ENCODE results near the gene SUFU. TPM values are rescaled to one million over a fixed set of nuclear protein-coding genes. Genes with fewer than 3 reads are reported as not detected.
A peak's percentile ranks its signal among the peaks of the same experiment; 100 is the strongest.
"Not testable (repeated sequence)": the region's sequence is repeated elsewhere in the genome, so short reads cannot be mapped to it uniquely, and the experiment has no call there.

SUFU gene
- total RNA-seq, 2 donors from 2014 or later, result 6.8 to 10.9 TPM

DNA sequence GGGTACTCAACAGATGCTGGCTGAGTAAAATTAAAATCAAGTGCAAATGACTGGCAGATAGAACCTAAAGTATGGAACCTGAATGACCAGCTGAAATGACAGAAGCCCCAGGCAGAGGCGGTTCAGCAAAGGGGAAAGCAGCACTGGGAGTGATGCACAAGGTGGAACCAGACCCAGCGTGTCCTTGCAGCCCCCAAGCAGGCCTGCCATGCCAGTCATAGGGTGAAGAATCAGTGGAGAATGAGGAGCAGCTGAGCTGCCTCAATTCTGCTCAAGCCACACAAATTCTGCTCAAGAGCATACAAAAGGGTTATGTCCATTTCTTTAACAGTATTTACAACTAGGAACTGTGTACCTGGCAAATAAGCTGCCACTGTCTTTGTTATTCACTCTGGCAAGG, 10.0 kb upstream of the SUFU start:
- ATAC-seq (no peak), DNase-seq (ENCODE audit: low spot score) (no peak)
- Mint-ChIP-seq H3K27me3 (no peaks in the 10 kb centered on the region), H3K4me1 (ENCODE audit: low read depth in 2 of 2) (peaks cover 19 to 20% of the 10 kb centered on the region in 2 donors), H3K36me3 (no peaks in the 10 kb centered on the region), H3K27ac (peak overlapping the region in 1 of 2 donors; percentile 33), H3K9me3 (no peaks in the 10 kb centered on the region), H3K4me3 (no peak overlapping the region)

- Mint-ChIP-seq H3K9me3 (no peaks in the 10 kb centered on the region), H3K27ac (no peak overlapping the region)
- no peak for ATAC-seq
Measured at GRCh38 chr10:102497545-102497944, 6.2 kb upstream of the SUFU start.

DNA sequence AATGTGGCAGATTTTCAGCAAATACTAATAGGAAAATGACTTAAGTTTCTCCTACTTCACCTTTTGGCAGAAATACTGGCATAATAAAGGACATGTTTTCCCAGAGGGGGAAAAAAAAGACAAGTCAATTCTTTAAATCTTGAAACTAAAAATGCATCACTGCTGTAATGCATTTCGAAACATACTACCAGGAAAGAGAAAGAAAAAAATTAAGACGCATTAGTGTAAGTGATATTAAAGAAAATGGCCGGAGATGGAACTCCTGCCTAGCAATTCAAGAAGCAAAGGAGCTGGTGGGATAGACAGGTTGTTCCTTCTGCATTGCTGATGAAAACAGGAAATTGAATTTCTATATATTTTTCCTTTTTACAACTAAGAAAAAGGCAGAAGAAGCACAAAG, 4.4 kb upstream of the SUFU start:
- no peaks in the 10 kb centered on the region for H3K36me3 Mint-ChIP-seq
- DNase-seq (ENCODE audit: low spot score) (no peak), ATAC-seq (no peak)
- peak overlapping the region; percentile 22 for H3K4me3 Mint-ChIP-seq
- H3K27me3 Mint-ChIP-seq, result no peaks in the 10 kb centered on the region
- H3K4me1 Mint-ChIP-seq (ENCODE audit: low read depth in 2 of 2), result peaks cover 12 to 13% of the 10 kb centered on the region in 2 donors
- peak overlapping the region; percentile 8 to 47 for H3K27ac Mint-ChIP-seq
- H3K9me3 Mint-ChIP-seq, result no peaks in the 10 kb centered on the region

More at GRCh38 chr10:102497545-102497944, 6.2 kb upstream of the SUFU start:
- Mint-ChIP-seq H3K4me3 (no peak overlapping the region), H3K36me3 (no peaks in the 10 kb centered on the region), H3K4me1 (ENCODE audit: low read depth in 2 of 2) (peaks cover 23% of the 10 kb centered on the region in 2 donors), H3K27me3 (no peaks in the 10 kb centered on the region)
- DNase-seq (ENCODE audit: low spot score), result no peak

- not testable (repeated sequence) for H3K36me3 Mint-ChIP-seq; H3K9me3 Mint-ChIP-seq; H3K27me3 Mint-ChIP-seq; ATAC-seq; H3K4me3 Mint-ChIP-seq; H3K27ac Mint-ChIP-seq; DNase-seq (ENCODE audit: low spot score)
- H3K4me1 Mint-ChIP-seq (ENCODE audit: low read depth in 2 of 2), result peaks cover 20 to 26% of the 10 kb centered on the region in 2 donors
Measured at GRCh38 chr10:102500686-102501085, 3.1 kb upstream of the SUFU start.

DNA sequence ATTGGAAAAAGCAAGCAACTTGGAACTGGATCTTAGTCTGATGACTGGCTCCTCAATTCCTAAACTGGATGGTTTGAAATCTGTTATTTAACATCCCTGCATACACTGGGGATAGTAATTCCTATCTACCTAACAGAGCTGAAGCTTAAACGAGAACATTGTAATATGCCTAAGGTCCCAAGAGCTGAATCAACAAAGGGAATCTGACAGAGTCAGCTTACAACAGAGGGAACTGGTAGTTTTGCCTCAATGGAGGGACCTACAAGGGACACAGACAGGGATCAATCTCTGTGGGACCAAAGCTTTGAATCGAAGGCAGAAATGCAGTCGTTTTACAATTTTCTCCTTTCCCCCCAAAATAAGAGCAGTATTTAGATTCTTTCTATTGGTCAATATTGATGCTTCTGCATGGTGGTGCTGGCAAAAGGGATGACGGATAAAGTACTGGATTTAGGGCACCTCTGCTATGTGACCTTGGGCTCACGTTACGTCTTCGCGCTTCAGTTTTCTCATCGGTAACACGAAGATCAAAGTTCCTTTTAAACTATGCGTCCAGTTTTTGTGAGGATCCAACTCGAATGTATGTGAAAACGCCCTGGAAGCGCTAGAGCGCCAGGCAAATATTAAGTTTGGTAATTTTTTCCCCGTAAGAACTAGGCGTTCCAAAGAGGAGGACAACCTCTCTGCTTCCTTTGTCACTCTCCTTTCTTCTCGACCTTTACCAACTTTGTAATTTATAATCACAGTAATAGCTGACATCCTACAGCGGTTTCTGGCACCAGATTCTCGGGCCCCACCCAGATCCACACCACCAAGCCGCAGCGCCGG, 2.4 kb upstream of the SUFU start:
- H3K9me3 Mint-ChIP-seq, result no peaks in the 10 kb centered on the region
- no peak for ATAC-seq
- H3K4me1 Mint-ChIP-seq (ENCODE audit: low read depth in 2 of 2), result peaks cover 17 to 26% of the 10 kb centered on the region in 2 donors

GRCh38 chr10:102502029-102502336, 1.8 kb upstream of the SUFU start:
- no peaks in the 10 kb centered on the region for H3K9me3 Mint-ChIP-seq
- H3K27me3 Mint-ChIP-seq, result no peaks in the 10 kb centered on the region
- H3K4me1 Mint-ChIP-seq (ENCODE audit: low read depth in 2 of 2), result peaks cover 17 to 26% of the 10 kb centered on the region in 2 donors
- peak; percentile 89 to 91 for ATAC-seq
- H3K36me3 Mint-ChIP-seq, result no peaks in the 10 kb centered on the region
- H3K4me3 Mint-ChIP-seq, result no peak overlapping the region
- H3K27ac Mint-ChIP-seq, result no peak overlapping the region
- DNase-seq (ENCODE audit: low spot score), result peak; percentile 99

More for the DNA sequence above, 2.4 kb upstream of the SUFU start:
- no peak overlapping the region for H3K27ac Mint-ChIP-seq
- H3K36me3 Mint-ChIP-seq, result no peaks in the 10 kb centered on the region
- DNase-seq (ENCODE audit: low spot score), result no peak
- H3K4me3 Mint-ChIP-seq, result no peak overlapping the region
- no peaks in the 10 kb centered on the region for H3K27me3 Mint-ChIP-seq

DNA sequence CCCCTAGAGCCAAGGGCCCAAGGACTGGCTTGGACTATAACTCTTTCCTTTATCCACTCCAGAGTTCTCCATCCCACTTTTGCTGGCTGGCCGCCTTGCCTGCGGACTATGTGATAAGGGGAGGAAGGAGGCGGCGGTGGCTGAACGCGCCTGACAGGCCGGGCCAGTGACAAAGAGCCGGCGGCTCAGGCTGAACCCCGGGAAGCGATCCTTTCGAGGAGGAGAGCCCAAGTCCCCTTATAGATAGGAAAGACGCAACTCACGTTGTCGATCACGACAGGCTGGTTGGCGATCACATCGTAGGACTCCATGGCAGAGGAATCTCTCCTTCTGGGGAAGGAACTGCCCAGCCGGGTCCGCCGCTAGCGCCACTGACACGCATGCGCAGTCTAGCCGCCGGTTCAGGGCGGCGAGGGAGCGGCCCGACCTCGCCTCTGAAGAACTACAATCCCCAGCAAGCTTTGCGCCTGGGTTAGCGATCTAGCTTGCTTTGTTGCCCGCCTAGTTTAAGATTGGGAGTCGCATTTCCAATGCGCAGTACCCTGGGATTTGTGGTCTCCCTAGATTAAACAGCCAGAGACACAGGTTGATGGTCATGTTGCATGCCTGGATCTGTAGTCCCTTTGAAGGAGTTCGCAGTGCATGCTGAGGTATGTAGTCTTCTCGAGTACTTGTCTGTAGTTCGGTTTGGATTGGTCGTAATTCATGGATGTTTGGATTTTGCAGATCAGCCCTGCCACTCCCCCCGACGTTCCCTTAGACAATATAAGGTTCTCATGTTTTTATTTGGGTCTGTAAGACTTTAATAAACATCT, 1.2 kb upstream of the SUFU start, which contains the start of gene ACTR1A:
Gene ACTR1A, minus strand, starts transcription at position 376 of the 815 bp plus-strand sequence. Its CDS starts 65 bp downstream, at position 311.
- no peak within 1 kb of the TSS for H3K4me3 Mint-ChIP-seq
- no peak within 1 kb of the TSS for H3K27ac Mint-ChIP-seq
- peaks cover 17 to 26% of the 10 kb centered on the region in 2 donors for H3K4me1 Mint-ChIP-seq (ENCODE audit: low read depth in 2 of 2)
- H3K27me3 Mint-ChIP-seq, result no peaks in the 10 kb centered on the region
- H3K9me3 Mint-ChIP-seq, result no peaks in the 10 kb centered on the region
- peak; percentile 93 for DNase-seq (ENCODE audit: low spot score)
- peak; percentile 61 to 77 for ATAC-seq
- no peaks in the 10 kb centered on the region for H3K36me3 Mint-ChIP-seq

DNA sequence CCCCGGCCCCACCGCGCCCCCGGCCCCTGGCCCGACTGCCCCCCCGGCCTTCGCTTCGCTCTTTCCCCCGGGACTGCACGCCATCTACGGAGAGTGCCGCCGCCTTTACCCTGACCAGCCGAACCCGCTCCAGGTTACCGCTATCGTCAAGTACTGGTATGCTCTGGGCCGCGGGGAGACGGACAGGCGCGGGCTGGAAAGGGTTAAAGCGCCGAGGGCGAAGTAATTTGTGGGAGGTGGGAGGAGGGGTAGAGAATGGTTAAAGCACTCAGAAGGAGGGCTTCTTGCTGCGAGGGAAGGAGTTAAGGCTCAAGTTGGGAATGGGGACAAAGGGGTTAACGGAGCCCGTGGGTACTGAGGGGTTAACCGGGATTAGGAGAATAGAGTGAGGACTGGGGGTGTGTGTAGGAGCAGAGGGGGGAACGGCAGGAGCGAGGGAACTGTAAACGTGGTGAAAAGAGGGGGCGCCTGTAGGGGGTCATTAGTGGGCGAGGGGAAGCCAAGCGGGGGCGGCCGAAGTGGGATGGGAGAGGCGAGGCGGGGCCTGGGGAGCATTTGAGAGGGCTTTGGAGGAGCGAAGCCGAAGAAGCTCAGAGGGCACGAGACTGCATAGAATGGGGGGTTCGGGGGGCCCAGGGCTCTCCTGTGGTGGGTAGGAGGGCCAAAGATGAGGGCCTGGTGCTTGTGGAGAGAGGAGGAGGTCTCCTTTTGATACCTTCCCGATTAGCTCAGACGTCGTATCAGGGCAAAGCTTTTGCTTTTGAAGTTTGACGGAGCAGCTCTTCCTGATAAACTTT, 605 bp downstream of the SUFU start:
- H3K4me1 Mint-ChIP-seq (ENCODE audit: low read depth in 2 of 2), result peaks cover 11 to 26% of the 10 kb centered on the region in 2 donors
- H3K27ac Mint-ChIP-seq, result peak overlapping the region in 1 of 2 donors; percentile 80
- no peaks in the 10 kb centered on the region for H3K36me3 Mint-ChIP-seq
- H3K4me3 Mint-ChIP-seq, result no peak overlapping the region
- no peaks in the 10 kb centered on the region for H3K9me3 Mint-ChIP-seq
- ATAC-seq (no peak), DNase-seq (ENCODE audit: low spot score) (no peak)
- no peaks in the 10 kb centered on the region for H3K27me3 Mint-ChIP-seq

- H3K27ac Mint-ChIP-seq, result peak overlapping the region in 1 of 2 donors; percentile 80
- H3K4me3 Mint-ChIP-seq, result no peak overlapping the region
- H3K9me3 Mint-ChIP-seq, result no peaks in the 10 kb centered on the region
- DNase-seq (ENCODE audit: low spot score), result no peak
- no peaks in the 10 kb centered on the region for H3K27me3 Mint-ChIP-seq
- ATAC-seq, result no peak
- H3K4me1 Mint-ChIP-seq (ENCODE audit: low read depth in 2 of 2), result peaks cover 10 to 25% of the 10 kb centered on the region in 2 donors
- no peaks in the 10 kb centered on the region for H3K36me3 Mint-ChIP-seq
Measured at GRCh38 chr10:102504976-102505300, 1.2 kb downstream of the SUFU start.

DNA sequence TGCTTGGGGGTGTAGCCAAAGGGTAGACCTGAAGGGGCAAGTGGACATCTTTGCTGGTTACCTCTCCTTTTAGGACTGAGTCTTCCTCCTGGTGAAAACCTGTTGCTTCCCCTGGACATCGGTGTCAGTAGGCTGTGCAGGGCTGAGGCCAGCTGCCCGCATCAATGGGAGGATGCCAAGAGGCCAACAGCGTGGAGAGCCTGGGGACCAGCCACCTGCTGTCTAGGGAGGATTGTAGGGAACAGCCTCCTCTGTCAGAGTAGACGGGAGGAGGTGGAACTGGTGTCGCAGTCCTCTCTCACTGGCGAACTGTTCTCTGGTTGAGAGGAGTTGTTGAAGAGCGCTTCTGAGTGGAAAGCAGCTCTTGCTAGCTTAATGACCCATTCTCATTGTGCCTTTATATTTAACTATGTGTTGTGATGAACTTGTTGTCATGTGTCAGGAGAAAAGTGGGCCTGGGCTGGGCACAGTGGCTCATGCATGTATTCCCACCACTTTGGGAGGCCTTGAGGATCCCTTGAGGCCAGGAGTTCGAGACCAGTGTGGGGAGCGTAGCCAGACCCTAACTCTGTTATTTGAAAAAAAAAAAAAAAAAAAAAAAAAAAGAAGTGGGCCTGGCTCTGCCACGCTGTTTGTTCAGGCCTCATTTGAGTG, 1.8 kb downstream of the SUFU start:
- no peaks in the 10 kb centered on the region for H3K9me3 Mint-ChIP-seq
- H3K27ac Mint-ChIP-seq, result peak overlapping the region in 1 of 2 donors; percentile 80
- ATAC-seq (no peak), DNase-seq (ENCODE audit: low spot score) (no peak)
- H3K27me3 Mint-ChIP-seq, result no peaks in the 10 kb centered on the region
- peaks cover 10 to 25% of the 10 kb centered on the region in 2 donors for H3K4me1 Mint-ChIP-seq (ENCODE audit: low read depth in 2 of 2)
- peak overlapping the region; percentile 14 for H3K4me3 Mint-ChIP-seq
- H3K36me3 Mint-ChIP-seq, result no peaks in the 10 kb centered on the region

- H3K27me3 Mint-ChIP-seq, result no peaks in the 10 kb centered on the region
- peaks cover 13 to 34% of the 10 kb centered on the region in 2 donors for H3K4me1 Mint-ChIP-seq (ENCODE audit: low read depth in 2 of 2)
- H3K36me3 Mint-ChIP-seq, result no peaks in the 10 kb centered on the region
- H3K27ac Mint-ChIP-seq, result no peak overlapping the region
- no peak overlapping the region for H3K4me3 Mint-ChIP-seq
- no peaks in the 10 kb centered on the region for H3K9me3 Mint-ChIP-seq
- ATAC-seq, result no peak
- no peak for DNase-seq (ENCODE audit: low spot score)
Measured at GRCh38 chr10:102507521-102507920, 3.7 kb downstream of the SUFU start.

GRCh38 chr10:102508506-102508905, 4.7 kb downstream of the SUFU start:
- peaks cover 4% of the 10 kb centered on the region for H3K36me3 Mint-ChIP-seq
- no peak overlapping the region for H3K27ac Mint-ChIP-seq
- DNase-seq (ENCODE audit: low spot score) (no peak), ATAC-seq (no peak)
- H3K4me3 Mint-ChIP-seq, result no peak overlapping the region
- H3K9me3 Mint-ChIP-seq, result no peaks in the 10 kb centered on the region
- H3K4me1 Mint-ChIP-seq (ENCODE audit: low read depth in 2 of 2), result peaks cover 13 to 34% of the 10 kb centered on the region in 2 donors
- H3K27me3 Mint-ChIP-seq, result no peaks in the 10 kb centered on the region

GRCh38 chr10:102509387-102509786, 5.6 kb downstream of the SUFU start:
- H3K36me3 Mint-ChIP-seq, result peaks cover 4% of the 10 kb centered on the region
- peaks cover 10 to 31% of the 10 kb centered on the region in 2 donors for H3K4me1 Mint-ChIP-seq (ENCODE audit: low read depth in 2 of 2)
- no peak for DNase-seq (ENCODE audit: low spot score)
- no peaks in the 10 kb centered on the region for H3K9me3 Mint-ChIP-seq
- H3K27me3 Mint-ChIP-seq, result no peaks in the 10 kb centered on the region
- ATAC-seq, result no peak
- H3K27ac Mint-ChIP-seq, result no peak overlapping the region
- no peak overlapping the region for H3K4me3 Mint-ChIP-seq
